HG03439 (cell line): ENCODE results near the gene INS.

Experiments used
- ATAC-seq: cut with Tn5 transposase; IDR thresholded peaks from one replicate; pipeline ENCODE4 v1.9.1; 2021; ENCODE audit warnings: mild to moderate bottlenecking, moderate library complexity; ENCODE audit not compliant: unreplicated experiment

Gene INS

DNA sequence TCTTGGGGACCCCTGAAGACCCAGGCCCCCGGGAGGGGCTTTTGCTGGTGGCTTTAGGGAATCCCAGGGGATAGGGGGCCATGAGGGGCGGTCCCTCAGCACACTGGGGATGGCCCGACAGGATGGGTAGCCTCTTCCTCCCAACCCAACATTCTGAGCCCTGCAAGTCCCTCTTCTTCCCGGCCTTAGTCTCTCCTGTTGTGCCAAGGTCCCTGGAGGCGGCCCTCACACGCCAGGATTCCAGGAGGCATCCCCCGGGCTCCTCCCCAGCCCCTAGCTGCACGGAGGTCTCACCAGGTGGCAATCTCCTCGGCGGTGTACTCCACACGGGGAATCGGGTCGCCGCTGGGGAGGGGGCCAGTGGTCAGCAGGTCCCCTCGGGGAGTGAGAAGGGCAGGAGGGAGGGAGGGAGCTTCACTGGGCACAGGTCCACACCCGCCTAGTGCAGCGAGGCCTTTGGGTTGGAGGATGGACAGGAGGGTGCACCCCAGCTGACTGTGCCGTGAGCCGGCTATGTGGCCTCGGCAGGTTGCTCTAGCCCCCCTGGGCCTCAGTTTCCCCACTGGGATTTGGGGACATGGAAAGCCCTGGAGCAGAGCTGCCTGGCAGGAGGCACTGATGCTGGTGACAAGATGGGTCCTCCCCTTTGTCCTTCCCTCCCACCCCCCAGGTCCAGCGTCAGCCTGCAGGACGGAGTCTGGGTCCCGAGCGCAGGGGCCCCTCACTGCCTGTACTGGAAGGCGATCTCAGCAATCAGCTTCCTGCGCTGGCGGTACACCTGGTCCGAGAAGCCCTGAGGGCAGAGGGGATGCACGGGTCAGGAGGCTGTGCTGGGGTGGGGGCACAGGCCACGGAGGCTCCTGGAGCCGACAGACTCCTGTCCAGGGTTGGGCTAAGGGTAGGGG is 6.4 kb upstream of the INS start:
- ATAC-seq = no peak

DNA sequence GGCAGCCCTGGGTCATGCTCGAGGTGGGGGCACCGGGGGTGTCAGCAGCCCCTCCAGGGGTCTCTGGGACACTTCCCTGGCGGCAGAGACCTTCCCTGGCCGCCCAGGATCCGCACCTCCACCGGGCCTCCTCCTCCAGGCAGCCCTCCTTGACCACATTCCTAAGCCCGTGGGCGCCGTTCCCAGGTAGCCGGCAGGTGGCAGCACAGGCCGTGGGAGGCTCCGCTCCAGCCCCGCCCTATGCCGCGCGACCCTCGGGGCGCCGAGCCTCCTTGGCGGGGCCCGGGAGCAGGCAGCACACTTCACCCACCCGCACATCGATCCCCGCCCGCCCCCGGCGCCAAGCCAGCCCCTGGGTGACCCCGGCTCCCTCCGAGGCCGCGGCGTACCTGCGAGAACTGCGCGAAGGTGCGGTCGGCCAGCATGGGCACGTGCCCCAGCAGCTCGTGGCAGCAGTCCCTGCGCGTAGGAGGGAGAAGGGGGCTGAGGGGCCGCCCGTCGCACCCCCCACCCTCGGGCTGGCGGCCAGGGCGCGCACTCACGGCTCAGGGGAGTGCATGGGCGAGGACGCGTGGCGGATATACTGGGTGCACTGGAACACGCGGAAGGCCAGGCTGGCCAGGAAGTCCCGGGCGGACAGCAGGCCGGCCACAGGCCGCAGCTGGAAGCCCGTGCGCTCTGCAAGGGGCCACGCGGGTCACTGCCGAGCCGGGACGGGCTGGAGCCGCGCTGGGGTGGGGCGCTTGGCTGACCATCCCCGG is 5.3 kb upstream of the INS start:
- ATAC-seq = no peak

DNA sequence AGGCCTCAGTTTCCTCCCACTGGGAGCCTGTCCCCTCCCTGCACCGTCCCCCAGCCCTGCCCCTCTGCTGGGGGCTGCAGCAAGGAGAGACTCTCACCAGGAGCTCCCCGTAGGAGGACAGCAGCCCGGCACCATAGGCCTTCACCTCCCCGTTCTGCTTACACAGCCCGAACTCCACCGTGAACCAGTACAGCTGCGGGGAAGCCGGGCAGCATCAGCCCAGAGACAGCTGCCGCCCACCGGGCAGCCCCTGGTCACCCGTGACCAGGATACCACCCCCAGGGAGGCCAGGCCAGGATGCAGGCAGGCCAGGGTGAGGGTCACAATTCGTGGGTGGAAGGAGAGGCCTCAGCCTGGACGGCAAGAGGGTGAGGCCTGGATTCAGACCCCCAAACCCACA is 4.6 kb upstream of the INS start:
- no peak for ATAC-seq

DNA sequence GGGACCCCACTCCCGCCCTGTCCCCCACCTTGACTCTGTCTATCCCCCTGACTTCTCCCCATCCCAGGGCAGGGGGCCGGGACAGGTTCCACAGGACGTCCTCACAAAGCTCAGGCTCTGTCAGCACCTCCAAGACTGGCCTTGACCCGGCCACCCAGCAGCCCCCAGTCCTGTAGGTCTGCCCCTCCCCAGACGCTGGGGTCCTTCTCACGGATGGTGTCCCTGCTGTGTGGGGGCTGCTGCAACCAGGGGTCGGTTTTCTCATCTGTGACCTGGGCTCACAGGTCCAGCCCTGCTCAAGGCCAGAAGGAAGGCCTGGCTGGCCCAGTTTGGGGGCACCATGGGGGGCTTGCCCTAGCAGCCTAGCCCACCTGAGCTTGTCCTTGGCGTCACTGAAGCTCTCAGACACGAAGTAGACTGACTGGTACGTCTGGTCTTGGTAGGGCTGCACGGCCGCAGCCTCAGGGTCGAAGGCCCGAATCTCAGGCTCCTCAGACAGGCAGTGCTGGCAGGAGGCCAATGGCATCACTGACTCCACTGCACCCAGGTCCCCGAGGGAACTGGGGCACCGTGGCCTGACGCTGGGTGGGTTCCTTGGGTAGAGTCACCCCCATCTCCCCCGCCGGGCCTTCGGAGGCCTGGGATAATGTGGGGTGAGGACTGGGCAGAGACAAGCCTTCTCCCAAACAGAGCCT is 4.0 kb upstream of the INS start:
- no peak for ATAC-seq

DNA sequence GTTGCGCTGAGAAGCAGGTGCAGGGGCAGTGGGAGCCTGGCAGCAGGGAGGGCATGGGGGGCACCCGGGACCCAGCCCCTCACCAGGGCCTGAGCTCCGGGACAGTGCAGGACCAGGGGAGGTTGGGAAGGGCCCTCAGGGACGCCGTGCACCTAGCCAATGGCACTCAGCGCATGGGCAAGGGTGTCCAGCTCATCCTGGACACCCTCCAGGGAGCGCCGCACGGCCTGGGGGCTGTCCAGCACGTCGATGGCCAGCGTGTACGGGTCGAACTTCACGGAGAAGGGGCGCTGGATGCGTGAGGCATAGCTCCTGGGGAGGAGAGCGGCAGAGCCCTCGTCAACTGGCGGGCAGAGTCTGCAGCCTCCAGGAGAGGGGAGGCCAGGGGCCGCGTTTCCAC is 3.1 kb upstream of the INS start:
- ATAC-seq = no peak

DNA sequence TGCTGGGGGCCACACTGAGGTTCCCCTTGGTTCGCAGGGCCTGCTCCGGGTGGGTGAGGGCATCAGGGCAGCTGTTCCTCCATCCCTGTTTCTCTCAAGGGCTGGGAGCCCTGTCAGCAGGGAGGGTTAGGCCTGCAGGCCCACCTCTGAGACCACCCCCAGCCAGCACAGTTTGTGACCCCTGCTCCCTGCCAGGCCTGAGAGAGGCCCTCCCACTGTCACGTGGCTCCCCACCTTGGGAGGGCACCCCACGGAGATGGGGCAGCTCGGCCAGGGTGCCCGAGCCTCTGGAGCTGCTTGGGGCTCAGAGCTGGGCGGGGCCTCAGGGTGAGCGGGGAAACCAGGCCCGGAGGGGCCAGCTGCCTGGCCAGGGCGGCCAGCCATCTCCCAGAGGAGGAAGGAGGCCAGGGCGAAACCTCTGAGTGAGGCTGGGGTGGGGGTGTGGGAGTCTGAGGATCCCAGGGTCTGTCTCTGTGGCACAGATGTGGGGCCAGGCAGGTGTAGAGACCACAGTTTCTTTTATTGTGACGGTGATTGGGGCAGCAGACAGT is 2.5 kb upstream of the INS start:
- ATAC-seq = no peak

DNA sequence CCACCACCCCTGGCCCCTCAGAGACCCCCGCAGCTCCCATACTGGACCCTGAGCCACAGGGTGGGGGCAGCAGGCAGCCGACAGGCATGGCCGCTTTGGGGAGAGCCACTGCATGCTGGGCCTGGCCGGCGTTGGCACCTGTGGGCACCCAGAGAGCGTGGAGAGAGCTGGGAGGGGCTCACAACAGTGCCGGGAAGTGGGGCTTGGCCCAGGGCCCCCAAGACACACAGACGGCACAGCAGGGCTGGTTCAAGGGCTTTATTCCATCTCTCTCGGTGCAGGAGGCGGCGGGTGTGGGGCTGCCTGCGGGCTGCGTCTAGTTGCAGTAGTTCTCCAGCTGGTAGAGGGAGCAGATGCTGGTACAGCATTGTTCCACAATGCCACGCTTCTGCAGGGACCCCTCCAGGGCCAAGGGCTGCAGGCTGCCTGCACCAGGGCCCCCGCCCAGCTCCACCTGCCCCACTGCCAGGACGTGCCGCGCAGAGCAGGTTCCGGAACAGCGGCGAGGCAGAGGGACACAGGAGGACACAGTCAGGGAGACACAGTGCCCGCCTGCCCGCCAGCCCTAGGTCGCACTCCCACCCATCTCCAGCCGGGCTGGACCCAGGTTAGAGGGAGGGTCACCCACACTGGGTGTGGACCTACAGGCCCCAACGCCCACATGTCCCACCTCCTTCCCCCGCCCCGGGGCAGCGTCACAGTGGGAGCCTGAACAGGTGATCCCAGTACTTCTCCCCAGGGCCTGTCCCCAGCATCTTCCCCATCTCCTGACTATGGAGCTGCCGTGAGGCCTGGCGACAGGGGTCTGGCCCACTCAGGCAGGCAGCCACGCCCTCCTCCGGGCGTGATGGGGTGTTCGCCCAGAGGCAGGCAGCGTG is 1.2 kb downstream of the INS start:
- no peak for ATAC-seq

DNA sequence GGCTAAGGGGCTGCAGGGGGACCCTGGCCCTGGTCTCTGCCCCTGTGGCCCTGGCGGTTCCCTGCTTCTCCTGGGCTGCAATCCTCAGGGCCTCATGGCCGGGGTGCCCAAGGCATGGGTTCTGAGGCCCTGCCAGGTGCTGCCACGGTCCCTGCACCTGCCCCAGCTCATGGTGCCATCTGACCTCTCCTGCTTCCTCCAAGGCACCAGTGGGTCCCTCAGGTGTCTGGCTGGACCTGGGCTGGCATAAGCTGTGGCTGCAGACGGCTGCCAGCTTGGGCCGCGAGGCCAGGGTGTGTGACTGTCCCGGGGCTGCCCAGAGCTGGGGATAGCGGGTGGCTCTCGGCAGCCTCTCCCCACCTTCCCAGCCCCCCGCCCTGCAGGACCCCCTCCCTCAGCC is 2.0 kb downstream of the INS start:
- no peak for ATAC-seq

DNA sequence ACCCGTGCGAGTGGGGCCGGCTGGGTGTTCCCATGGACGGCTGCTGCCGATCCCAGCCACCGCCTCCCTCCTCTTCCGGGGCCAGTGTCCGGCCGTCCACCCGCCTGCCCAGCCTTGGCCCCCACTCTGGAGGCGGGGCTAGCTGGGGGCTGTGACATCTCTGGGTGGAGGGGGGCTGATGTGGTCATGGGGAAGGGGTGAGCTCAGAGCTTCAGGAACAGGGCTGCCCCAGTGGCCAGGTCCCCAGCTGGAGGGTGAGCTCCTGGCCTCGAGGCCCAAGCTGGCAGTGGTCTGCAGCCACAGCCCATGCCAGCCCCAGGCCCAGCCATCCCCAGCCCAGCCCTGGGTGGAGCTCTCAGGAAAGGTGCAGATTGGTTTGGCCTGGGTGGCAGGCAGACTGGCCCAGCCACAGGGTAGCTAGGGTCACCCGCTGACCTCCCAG is 2.7 kb downstream of the INS start:
- no peak for ATAC-seq

DNA sequence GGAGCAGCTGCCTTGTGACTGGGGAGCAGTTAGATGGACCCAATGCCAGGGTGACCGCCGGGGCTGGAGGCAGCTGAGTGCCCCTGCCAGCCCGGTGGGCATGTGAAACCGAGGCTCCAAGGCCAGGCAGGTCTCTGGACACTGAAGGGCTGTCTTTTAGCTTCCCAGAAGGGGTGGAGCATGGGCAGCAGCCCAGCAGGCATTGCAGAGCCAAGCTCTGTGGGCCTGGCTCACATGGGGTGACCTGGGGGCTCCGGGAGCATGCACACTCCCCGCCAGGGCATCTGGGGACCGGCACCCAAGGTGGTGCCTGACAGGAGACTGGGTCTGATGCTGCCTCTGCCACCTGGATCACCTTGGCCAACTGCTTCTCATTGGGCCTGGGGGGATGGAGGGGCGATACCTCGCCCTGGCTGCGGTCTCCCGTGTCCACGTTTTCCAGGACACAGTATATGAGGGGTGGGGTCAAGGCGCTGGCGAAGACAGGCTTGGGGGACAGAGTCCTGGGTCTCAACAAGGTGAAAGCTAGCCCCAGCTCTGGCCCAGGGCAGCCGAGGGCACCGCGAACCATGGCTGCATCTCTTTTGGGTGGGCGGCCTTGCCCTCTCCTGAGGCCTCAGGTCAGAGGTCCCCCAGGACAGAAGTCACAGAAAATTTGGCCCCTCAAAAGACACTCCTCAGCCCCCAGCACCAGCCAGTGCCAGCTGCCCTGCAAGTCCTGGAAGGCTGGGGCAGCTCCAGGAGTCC is 3.5 kb downstream of the INS start:
- no peak for ATAC-seq

DNA sequence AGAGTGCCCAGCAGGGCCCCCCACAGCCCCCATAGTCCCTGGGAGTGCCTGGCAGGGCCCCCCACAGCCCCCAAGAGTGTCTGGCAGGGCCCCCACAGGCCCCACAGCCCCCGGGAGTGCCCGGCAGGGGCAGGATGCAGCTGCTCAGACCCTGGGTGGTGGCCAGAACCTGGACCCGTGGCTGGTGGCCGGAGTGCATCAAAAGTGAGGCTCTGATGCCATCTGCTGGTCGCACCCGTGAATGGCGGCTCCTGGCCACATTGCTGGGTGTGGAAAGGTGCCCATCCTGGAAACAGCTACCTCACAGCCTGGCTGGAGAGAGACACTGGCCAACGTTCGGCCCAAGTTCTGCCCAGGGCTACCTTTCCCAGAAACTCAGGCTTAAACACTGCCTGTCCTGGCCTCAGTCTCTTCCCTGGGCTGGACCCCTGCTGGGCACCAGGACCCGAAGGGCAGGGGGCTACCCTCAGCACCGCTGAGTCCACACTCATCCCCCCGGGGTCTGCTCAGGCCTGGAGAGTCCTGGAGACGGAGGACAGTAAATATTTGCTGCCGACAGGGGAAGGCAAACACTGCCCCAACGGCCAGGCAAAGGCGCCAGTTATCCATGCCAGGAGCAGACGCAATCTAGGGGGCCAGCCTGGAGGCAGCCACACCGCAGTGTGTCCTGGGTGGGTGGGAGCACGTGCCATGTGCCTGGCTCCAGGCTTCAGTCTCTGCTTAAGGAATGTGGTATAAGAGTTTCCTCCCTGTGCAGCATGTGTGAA is 4.4 kb downstream of the INS start:
- no peak for ATAC-seq

DNA sequence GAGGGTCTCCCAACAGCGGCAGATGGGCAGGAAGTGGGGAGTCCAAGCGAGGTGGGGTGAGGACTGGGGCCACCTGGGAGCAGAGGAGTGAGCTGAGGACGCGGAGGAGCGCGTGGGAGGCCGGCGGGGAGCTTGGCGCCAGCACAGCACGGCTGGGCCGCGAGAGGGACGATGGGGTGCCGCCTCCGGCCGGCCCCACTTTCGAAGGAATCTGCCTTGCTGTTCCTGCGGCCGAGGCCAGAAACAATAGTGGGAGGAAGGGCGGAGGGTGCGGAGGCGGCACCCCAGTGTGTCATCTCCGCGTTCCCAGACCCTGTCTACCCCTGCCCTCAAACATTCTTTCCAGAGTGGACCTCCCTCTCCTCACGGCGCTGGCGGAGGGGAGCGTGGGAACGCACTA is 5.5 kb downstream of the INS start:
- no peak for ATAC-seq

DNA sequence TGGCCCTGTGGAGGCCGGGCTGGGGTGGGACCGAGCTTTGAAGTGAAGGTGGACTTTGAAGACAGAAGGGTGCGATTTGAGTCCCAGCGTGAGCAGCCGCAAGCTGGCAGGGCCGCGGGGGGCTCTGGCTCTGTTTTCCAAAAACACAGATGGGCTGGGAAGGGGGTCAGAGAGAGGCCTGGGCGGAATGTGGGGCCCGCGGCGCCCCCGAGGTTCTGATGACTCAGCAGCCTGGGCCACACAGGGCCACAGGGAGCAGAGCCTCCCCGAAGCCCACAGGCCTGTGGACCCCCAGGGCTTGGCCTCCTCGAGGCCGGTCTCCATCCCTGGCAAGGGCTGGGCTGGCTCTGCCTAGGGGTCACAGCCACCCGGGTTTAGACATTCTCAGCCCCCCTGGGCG is 6.1 kb downstream of the INS start:
- no peak for ATAC-seq

DNA sequence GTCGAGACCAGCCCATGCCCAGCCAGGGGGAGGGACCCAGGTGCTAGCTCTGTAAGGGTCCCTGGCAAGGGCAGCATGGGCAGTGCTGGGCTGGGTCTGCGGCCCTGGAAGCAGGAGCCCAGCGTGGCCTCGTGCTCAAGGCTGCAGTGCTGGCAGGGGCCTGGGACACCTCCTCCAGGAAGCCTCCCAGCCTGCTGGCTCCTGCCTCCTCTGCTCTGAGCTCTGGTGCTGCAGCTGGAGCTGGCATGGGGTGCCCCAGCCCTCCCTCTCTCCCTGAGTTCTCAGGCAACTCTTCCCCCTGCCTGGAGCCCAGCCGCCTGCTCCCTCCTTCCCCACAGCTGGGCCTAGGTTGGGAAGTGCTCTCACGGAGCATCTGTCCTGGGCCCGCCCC is 6.8 kb downstream of the INS start:
- ATAC-seq = no peak

DNA sequence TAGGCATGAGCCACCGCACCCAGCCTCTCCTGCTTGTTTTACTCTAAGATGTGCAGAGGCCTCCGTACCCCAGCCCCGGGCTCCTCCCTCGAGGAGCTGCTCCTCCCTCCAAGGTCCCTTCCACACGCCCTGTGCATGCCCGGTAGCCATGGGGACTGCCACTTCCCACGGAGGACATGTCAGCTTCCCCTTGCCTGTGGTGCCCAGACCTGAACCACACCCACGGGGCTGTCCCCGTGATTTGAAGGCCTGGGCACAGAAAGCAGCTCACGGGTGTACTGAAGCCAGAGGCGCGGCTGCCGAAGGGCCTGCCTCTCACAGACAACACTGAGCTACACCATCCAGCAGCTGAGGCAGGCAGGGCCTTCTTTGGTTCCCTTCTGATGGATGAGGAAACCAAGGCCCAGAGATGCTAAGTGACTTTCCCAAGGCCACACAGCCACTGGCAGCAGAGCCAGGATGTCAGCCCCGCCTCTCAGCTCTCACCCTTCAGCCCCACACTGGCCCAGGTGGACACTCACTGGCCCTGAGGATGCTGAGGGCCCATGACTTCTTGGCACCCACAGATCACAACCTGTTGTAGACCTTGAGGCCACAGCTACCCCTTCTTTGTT is 7.3 kb downstream of the INS start:
- no peak for ATAC-seq

DNA sequence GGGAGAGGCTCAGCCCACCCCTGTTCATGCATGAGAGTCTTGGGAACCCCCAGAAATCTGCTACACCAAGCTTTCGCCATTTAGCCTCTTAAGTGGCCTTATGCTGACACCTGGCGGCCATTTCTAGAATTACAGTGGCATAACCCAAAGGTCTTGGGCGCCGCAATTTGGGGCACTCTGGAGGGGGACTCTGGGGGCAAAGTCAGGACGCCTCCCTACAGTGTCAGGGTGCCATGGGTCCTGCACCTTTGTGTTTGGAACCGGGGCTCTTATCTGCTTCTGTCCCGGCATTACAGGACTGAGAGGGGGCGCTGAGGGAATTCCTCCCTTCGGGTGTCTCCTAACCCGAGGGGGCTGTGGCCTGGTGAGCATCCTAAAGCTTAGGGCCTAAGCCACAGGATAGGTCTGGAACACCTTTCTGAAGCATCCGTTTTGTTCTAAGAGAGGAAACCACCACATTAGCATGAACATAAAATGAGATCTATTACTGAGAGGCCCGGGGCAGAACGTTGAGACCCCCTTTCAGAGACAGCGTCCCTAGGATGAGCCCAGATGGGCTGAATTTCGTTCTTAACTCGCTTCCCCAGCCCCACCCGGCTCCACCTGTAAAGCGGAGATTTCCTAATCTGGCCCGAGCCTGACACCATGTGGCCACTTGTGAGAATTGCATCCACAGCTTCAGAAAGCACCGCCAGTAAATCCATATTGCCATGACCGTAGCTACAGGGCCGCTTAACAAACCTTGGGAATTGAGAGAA is 9.3 kb downstream of the INS start:
- ATAC-seq = no peak

DNA sequence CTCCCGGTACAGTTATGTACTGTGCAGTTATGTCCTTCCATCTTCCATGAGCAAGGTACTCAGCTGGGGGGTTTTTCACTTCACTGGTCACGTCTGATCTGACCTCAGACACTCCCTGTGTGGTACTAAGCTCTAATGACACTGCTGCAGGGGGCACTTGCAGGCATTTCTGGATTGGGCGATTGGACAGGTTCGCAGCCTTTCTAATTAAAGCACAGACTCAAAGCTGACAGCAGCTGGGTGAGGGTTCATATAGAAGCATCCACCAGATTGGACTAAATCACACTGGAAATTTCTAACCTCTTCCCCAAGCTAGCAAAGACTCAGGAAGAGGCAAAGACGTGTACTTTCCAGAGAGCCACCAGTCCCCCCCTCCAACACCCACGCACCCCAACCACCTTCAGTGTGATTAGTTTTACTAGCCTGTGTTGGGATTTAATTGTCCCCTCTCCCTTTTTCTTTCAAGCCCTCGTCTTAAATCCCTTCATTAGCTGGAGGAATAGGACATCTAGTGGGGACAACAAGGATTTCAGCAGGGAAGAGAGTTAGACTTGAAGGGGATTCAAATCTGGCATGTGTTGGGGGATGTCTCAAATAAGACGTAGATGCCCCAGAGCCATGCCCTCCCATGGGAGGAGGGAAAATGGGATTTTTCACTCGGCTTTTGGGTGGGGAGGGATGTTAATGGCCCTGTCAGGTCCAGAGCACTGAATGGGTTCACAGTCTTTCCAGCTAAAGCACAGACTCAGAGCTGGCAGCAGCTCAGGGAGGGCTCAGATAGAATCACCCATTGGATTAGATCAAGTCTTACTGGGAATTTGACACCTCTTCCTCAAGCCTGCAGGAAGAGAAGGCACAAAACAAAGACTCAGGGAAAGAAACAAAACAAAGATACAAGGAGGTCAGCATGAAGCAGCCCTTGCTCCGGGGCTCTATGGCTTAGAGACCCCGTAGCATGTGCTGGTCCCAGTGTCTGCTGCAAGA is 10.9 kb downstream of the INS start:
- no peak for ATAC-seq
